ENCODE data around the gene ENO2.
A peak's percentile ranks its signal among the peaks of the same experiment; 100 is the strongest.

ENO2 gene

DNA sequence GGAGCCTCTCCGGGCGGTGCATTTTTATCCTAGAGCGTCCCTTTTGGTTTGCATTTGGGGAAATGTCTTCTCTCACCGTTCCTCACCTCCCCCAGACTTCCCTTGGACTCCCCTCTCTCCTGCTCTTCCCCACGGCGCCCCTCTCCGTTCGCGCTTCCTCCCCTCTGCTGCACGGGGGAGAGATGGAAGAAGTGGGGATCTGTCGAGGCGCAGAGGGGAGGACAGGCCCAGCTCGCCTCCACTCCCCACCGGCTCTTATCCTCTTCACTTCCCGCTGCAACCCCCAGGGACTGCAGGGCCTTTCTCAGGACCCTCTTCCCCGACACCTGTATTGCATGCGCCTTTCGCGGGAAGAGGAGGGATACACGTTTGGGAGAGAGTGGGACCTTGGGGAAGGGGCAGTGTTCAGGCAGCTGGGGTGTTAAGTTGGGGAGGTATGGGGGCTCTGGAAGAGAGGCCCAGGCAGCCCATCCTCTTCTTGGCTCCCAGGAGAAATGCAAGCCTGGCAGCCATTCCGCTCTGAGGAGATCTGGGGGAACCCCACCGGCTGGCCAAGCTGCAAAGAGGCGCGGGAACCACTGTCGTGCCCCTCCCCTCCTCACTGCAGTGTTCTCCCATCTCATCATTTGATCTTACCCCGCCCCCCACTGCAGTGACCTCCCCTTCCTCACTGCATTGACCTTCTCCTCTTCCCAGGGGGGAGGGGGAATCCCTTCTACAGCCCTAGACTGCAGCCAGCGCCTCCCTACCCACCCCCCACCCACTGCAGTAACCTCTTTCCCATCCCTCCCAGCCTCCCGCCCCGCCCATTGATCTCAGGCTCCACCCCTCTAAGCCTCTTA is 788 bp downstream of the ENO2 start:
- no peak for DNase-seq

DNA sequence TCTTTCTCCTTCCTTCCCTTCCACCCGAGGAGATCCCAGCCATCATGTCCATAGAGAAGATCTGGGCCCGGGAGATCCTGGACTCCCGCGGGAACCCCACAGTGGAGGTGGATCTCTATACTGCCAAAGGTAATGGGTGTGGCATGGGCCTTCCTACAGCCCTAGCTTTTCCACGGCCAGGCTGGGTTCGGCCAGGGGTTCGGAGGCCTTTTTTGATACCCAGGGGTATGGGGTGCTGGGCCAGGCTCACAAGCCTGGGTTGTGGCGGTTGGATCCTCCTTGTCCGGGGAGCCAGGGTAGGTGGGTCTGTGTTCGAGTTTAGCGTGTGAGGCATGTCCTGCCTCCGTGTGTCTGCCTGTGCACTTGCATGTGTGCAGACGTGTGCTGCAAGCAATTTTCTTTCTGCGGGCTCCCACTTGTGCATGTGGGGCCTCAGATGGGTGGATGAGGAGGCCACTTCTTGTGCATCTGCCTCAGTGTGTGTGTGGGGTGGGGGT is 1.5 kb downstream of the ENO2 start:
- no peak for DNase-seq

DNA sequence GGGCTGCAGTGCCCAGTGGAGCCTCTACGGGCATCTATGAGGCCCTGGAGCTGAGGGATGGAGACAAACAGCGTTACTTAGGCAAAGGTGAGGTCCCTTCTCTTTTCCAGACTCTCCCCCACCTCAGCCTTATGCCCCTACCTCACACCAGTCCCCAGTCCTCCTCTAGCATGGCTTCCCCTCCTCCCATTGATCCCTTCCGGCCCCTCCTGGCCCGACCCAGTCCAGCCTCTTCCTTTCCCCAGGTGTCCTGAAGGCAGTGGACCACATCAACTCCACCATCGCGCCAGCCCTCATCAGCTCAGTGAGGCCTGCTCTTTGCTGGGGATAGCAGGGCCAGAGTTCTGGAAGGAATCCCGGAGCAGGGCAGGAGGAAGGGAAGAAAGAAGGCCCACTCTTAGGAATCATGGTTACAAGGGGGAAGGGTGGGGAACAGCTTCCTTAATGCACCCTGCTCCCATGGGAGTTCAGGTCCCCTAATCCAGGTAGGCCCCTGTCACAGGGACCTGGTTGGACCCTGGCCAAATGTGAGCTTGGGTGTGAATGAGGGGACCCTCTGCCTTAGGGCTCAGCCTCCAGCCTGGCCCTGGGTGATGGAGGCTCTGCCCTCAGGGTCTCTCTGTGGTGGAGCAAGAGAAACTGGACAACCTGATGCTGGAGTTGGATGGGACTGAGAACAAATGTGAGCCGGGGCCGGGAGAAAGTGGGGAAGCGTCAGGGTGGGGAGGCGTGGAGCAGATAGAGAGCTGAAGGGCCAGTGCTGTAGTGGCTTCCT is 2.2 kb downstream of the ENO2 start:
- DNase-seq, result no peak

DNA sequence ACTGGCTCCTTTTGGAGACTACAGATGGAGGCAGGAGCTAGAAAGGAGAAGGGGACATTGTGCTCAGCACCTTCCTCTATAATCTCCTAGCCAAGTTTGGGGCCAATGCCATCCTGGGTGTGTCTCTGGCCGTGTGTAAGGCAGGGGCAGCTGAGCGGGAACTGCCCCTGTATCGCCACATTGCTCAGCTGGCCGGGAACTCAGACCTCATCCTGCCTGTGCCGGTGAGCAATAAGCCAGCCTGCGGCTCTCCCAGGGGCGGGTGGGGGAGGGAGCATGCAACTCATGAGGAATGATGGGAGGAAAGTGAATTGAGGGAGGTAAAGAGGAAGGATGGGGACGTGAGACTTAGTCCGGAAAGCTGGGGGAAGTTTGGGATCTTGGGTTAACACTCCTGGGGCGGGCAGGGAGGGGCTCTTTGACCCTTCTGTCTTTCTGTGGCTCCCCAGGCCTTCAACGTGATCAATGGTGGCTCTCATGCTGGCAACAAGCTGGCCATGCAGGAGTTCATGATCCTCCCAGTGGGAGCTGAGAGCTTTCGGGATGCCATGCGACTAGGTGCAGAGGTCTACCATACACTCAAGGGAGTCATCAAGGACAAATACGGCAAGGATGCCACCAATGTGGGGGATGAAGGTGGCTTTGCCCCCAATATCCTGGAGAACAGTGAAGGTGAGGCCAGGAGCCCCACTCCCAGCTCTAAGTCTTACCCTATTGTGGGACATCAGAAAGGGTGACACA is 3.3 kb downstream of the ENO2 start:
- no peak for DNase-seq

DNA sequence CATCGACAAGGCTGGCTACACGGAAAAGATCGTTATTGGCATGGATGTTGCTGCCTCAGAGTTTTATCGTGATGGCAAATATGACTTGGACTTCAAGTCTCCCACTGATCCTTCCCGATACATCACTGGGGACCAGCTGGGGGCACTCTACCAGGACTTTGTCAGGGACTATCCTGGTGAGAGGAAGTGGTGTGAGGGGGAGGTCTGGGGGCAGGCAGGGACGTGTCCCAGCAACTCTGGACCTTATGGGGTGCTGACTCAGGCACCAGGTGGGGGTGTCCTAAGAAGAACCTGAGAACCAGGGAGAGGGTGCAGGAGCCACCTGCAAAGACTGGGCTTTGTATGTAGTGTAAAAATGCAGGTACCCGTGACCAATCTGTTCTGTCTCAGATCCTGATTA is 5.2 kb downstream of the ENO2 start:
- DNase-seq, result no peak

DNA sequence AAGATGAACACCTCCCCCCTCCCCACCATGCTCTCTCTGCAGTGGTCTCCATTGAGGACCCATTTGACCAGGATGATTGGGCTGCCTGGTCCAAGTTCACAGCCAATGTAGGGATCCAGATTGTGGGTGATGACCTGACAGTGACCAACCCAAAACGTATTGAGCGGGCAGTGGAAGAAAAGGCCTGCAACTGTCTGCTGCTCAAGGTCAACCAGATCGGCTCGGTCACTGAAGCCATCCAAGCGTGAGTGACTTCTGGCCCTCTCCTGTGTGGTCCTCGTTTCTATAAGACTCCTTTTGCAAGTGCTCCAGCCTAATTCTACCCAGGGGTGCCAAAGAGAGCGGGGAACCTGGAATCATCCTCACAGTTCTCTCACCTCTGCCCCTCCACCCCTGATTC is 7.2 kb downstream of the ENO2 start:
- DNase-seq, result no peak

DNA sequence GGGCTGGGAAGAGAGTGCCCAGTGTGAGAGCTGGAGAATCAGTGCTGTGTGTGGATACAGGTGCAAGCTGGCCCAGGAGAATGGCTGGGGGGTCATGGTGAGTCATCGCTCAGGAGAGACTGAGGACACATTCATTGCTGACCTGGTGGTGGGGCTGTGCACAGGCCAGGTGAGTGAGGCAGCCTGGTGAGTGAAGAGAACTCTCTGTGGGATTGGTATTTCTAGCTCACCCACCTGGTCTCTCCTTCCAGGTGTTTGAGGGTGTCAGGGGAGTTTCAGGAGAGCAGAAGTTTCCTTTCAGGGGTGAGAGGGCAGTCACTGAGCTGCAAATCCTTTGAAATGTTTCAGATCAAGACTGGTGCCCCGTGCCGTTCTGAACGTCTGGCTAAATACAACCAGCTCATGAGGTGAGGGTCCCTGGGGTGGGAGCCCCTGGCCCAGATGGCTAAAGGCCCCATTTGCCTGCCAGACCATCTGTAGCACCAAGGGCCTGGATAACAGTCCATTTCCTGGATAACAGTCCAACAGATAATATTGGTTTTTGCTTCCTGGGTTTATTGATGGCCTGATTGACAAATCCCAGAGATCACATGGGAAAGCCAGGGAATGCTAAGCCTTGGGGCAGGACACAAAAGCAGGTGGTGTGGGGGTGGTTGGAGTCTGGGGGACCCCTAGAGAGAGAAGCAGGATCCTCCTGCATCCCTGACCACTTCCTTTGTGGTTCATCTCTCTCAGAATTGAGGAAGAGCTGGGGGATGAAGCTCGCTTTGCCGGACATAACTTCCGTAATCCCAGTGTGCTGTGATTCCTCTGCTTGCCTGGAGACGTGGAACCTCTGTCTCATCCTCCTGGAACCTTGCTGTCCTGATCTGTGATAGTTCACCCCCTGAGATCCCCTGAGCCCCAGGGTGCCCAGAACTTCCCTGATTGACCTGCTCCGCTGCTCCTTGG is 7.9 kb downstream of the ENO2 start:
- DNase-seq, result no peak

DNA sequence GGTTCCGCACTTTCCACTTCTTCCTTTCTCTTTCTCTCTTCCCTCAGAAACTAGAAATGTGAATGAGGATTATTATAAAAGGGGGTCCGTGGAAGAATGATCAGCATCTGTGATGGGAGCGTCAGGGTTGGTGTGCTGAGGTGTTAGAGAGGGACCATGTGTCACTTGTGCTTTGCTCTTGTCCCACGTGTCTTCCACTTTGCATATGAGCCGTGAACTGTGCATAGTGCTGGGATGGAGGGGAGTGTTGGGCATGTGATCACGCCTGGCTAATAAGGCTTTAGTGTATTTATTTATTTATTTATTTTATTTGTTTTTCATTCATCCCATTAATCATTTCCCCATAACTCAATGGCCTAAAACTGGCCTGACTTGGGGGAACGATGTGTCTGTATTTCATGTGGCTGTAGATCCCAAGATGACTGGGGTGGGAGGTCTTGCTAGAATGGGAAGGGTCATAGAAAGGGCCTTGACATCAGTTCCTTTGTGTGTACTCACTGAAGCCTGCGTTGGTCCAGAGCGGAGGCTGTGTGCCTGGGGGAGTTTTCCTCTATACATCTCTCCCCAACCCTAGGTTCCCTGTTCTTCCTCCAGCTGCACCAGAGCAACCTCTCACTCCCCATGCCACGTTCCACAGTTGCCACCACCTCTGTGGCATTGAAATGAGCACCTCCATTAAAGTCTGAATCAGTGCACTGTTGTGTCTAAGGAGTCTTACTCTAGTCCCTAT is 8.8 kb downstream of the ENO2 start:
- no peak for DNase-seq

DNA sequence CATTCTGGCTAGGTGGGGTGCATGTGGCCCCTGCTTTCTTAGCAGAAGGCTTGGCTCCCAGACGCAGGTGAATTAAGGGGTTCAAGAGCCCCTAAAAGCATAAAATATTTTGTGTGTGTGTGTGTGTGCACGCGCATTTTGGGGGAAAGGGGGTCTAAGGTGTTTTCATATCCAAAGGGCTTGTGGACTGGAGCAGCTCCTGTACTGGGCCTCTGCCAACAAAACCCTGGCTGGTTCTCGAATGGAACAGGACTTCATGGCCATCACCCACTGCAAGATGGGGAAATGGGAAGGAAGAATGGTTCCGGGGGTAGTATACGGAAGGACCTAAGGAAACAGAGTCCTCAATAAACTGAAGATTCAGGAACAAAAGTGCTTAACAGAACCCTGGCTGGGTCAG is 9.5 kb downstream of the ENO2 start:
- no peak for DNase-seq

DNA sequence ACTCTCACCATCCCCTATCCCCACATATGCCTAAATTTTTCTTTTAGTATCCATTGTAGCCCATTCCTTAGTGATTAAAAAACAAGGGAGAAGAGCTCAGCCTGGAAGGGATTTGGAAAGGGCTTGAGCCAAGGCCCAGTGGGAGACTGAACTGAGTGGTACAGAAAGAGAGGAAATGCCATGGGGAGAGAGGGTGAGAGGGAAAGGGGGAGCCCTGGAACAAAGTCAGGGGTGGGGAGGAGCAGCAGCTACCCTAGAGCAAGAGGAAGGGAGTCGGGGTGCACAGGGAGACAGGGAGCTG is 10.8 kb downstream of the ENO2 start:
- DNase-seq, result no peak

DNA sequence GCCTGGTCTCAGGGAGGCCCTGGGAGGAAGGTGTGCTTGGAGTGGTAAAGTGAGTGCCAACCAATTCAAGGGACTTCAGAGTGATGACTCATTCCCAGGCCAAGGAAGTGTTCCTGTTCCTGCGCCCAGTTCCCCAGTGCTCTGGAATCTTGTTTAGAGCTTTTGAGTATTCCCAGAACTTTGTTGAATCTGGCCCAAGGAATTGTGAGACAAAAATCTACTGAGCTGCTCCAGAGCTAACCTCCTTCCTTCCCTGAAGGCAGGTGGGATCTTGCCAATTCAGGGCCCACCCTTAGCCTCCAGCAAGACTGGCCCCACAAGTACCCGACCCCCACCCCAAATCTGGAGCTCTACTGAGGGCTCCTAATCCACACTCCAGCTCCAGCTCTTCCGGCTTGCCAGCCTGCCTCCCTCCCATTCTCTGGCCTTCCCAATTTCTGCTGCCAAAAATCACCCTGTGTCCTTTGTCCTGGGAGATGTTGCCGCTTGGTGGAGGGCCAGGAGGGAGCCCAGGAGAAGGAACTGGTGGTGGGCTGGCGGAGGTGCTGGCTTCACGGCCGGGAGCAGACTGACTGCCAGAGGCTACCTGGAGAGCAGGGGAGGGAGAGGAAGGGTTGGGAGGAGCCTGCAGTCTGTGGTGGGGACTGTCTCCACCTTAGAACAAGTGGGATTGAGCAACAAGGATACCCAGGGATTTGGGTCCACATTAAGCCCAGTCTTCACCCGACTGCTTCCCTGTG is 11.3 kb downstream of the ENO2 start:
- DNase-seq, result no peak

DNA sequence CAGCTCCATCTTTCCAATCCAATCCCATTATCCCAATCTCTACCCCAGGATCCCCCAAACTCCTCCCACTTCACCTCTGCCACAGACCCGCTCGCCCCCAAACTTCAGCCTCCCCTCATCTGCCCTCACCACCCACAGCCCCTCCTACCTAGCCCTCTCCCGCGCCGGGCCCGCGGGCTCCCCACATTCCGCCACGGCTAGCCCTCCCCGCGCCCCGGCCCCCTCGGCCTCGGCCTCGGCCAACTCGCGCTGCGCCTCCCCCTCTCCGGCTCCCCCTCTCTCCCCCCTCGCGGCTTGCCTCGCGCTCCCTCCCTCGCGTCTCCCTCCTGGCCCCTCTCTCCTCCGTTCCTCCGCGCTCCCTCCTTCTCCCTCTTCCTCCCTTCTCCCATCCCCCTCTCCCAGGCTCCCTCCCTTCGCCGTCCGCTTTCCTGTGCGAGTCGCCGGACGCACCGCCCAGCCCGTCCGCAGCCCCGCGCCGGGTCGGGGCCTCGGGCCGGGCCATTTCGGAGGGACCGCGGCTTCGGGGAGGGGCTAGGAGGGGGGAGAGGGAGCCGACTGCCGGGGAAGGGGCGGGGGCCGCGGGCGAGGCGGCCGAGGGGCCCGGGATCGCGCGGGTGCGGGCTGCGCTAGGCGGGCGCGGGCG is 13.1 kb downstream of the ENO2 start, which contains the start of gene ATN1:
ATN1 (plus strand) TSS at position 581 of the 643 bp plus-strand sequence. CDS start 6,043 bp downstream, outside the sequence.
- DNase-seq, result peak in 2 of 4 experiments; percentile 20 to 30

DNA sequence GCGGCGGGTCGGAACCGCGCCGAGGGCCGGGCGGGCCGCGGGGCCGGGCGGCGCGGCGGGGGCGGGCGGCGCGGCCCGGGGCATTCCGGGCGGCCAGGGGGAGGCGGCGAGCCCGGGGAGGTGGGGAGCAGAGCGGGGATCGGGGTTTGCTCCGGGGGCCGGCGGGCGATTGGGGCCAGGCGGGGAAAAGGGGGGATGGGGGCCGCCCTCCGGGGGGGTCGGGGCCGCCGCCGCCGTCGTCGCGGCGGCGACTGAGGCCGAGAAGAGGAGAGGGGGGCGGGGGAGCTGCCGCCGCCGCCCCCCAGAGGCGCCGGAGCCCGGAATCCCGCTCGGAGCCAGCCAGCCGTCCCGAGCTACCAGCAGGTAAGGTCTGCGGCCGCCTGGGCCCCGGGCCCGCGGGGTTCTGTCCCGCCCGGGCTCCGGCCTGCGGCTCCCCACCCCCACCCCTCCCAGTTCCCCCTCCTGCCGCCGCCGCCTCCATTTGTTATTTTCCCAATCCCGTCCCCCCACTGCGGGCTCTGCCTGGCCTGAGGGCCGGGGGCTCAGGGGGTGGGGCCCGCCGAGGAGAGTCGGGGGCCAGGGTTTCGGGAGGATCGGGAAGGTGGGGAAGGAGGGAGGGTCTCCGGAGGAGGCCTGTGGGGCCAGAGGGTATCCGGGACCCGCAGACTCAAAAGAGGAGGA is 13.8 kb downstream of the ENO2 start:
- no peak for DNase-seq

DNA sequence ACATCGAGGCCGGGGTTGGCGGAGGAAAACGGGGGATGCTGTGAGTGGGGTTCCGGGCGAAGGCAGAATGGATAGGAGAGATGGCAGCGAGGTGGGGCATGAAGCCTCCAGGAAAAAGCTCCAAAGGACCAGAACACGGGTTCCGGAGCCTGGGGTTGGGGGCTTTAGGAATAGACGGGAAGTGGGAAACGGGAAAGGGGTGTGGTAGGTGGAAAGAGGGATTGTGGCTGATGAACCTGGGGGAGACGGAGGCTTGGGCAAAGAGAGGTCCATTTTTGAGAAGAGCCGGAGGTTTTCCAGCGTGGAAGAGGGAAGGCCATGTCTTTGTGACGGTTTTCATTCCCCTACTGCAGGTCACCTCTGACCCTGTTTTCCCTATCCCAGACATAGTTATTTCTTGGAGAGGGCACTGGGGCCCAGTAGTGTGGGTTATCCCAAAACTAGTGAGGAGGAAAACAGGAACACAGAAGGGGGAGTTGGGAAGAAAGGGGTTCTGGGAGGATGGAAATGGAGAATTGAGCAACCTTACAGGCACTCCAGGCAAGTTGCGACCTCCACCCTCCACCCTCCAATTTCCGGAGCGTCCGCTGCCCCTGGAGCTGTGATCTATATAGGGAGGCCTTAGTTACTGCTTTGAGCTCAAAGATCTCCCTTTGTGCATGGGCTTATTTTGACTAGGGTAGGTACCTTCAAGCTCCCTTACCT is 14.5 kb downstream of the ENO2 start:
- DNase-seq, result no peak

DNA sequence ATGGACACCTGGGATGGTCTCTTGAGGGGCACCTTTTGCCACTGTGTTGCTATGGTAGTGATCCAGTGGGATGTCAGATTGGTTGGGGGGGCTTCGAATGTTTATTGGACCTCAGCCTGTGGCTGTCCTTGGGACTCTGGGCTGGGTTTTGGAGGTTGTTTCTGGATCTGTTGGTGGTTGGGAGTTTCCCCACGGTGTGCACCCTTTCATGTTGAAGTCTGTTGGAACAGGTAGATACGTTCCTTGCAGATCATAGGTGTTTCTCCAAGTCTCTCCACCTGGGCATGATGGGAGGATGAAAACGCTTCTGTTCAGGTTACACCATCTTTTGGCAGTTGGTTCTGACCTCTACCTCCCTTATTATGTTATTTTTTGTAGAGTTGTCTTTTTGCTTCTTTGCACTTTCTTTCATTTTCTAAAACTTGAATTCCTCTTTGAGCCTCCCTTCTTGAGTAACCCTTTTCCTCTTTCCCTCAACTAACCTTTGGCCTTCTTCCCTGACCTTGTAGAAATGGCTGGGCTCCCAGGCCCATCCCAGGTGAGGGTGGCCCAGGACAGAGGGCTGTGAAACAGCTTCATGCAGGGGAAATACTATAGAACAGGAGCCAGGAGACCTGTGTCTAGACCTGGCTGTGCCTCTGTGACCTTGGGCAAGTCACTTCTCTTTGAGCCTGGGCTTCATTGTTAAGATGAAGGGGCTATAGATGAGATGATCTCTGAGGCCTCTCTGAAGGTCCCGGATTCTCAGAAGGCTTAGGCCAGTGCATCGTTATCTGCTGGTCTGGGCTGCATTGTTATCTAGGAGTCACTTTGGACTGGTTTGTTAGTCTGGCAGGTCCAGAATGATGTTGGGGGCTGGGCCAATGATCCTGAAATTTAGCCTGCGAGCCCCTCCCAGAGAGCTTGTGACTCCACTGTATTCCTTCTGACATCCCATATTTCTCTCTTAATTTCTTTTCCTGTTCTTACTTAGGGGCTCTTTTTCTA is 15.4 kb downstream of the ENO2 start:
- DNase-seq, result no peak

DNA sequence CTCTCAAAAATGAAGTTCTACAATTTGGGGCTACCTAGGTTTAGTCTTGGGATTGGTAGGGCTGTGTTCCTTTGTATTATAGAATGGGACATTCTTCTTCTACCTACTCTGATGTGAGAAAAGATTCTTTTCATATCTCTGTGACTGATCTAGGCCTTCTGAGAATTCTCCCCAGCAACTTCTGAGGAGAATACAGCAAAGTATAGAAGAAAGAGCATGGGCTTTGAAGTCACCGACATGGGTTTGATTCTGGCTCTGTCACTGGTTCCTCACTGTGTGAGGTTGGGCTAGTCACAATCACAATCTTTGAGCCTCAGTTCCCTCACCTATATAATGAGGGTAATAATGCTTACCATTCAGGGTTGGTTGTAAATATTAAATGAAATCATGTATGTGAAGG is 18.4 kb downstream of the ENO2 start:
- DNase-seq, result no peak

DNA sequence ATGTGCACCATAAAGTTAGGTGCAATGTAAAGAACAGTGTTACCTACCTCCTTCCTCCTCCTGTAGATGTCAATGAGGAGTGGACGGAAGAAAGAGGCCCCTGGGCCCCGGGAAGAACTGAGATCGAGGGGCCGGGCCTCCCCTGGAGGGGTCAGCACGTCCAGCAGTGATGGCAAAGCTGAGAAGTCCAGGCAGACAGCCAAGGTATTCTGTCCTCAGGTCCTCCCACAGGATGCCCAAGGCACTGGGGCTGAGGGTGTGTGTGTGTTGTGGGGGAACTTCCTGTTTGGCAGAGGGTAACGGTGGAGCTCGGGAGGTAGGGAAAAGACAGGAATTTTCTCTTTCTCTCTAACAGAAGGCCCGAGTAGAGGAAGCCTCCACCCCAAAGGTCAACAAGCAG is 19.7 kb downstream of the ENO2 start:
- DNase-seq, result no peak

Measured in activated CD4-positive, CD25-positive, alpha-beta regulatory T cell (primary cell).